ENCODE results near the gene CNKSR3.

GRCh38 chr6:154371281-154371680 lies 139.2 kb downstream of the CNKSR3 start:
- TF ChIP-seq CTCF (IDR thresholded peaks at IDR 0.05; ENCODE audit: insufficient read depth, low read length) = no peak
- TF ChIP-seq GABPA (IDR thresholded peaks at IDR 0.05; ENCODE audit: low read depth) = no peak
- TF ChIP-seq POLR2AphosphoS5 (IDR thresholded peaks at IDR 0.05; ENCODE audit: low read depth) = no peak

Data from HL-60 (cell line).